ENCODE data around the gene ZNF775. TPM values are rescaled to one million over a fixed set of nuclear protein-coding genes. Genes with fewer than 3 reads are reported as not detected.

Gene ZNF775
- total and polyA plus RNA-seq, 2 of the 13 experiments (the other 11 are each of a cell fraction or from before 2014, with no cell fraction given), result 3.1 to 3.2 TPM

DNA sequence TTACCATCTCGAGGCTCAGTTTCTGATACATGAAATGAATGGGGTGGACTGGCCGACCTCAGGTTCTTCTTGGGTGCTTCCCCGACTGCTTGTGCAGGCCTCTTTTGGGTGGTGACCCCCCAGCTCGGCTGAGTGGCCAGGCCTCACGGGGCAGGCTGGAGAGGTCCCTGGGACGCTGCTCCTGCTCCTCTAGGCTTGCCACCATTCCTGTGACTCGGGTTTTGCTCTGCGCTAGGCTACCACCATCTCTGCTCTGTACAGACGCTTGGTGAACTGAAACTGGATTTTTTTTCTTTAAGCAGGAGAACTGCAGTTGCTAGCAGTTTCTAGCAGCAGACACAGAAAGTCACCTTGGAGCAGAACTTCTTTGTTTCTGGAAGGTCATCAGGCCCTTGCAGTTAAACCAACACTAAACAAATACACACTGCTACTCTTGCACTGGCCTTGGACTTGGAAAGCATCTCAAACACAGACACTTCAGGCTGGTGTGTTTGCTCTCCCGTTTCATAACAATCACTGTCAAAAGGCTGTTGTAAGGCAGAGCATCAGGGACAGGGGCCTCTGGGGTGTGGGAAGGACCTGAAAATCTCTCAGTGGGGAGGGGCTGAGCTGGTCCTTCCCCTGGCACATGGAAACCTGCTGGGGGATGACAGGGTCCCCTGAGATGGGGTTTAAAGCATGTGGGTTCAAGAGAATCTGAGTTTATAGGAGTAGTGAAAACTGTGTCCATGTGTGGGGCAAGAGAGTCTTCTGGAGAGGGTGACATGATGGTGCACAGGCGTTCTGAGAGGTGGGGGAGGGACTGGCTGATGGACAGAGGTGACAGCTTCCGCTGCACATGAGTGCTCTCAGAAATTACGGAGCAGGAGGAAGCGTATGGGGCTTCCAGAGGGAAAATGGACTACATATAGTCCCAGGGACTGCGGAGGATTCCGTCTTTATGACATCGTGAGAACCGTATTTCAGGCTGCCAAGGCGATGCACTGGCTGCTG lies 36.3 kb downstream of the ZNF775 start (continued):
- TF ChIP-seq ZNF646 (CRISPR knock-in tag; IDR thresholded peaks at IDR 0.05), result no peak
- TF ChIP-seq NFE2L1 (CRISPR knock-in tag; IDR thresholded peaks at IDR 0.05; ENCODE audit: borderline replicate concordance), result no peak
- no peak for TF ChIP-seq ZNF549 (CRISPR knock-in tag; IDR thresholded peaks at IDR 0.05)
- TF ChIP-seq RNF2 (conservative IDR thresholded peaks at IDR 0.05; ENCODE audit: low read depth), result no peak
- no peak for TF ChIP-seq POGZ (CRISPR knock-in tag; IDR thresholded peaks at IDR 0.05)
- TF ChIP-seq FUBP1 (CRISPR knock-in tag; IDR thresholded peaks at IDR 0.05; ENCODE audit: borderline replicate concordance), result no peak
- no peak for TF ChIP-seq ZNF850 (CRISPR knock-in tag; conservative IDR thresholded peaks at IDR 0.05)
- TF ChIP-seq ZFP41 (CRISPR knock-in tag; IDR thresholded peaks at IDR 0.05; ENCODE audit: borderline replicate concordance), result no peak
- TF ChIP-seq HNRNPUL1 (IDR thresholded peaks at IDR 0.05; ENCODE audit: low read depth, low read length), result no peak
- TF ChIP-seq TSC22D2 (CRISPR knock-in tag; IDR thresholded peaks at IDR 0.05; ENCODE audit: borderline replicate concordance), result no peak; the same call in 1 of the 2 replicates
- no peak for TF ChIP-seq POLR2A (IDR thresholded peaks at IDR 0.05; ENCODE audit: insufficient read depth in 1 of 2, low read depth in 2 of 2, low read length in 2 of 2)
- no peak for TF ChIP-seq RFX5 (IDR thresholded peaks at IDR 0.05; ENCODE audit: low read depth, low read length)
- TF ChIP-seq ZKSCAN5 (CRISPR knock-in tag; IDR thresholded peaks at IDR 0.05), result no peak
- TF ChIP-seq ZNF563 (CRISPR knock-in tag; IDR thresholded peaks at IDR 0.05), result no peak
- no peak for TF ChIP-seq ATF3 (CRISPR knock-in tag; IDR thresholded peaks at IDR 0.05)
- peak; percentile 95 for TF ChIP-seq GATAD2A (CRISPR knock-in tag; IDR thresholded peaks at IDR 0.05)
- TF ChIP-seq ZNF703 (CRISPR knock-in tag; IDR thresholded peaks at IDR 0.05; ENCODE audit: borderline replicate concordance), result peak; percentile 39; the same call in 1 of the 2 replicates
- no peak for TF ChIP-seq ZNF580 (CRISPR knock-in tag; IDR thresholded peaks at IDR 0.05; ENCODE audit: borderline replicate concordance, low read depth)
- TF ChIP-seq RARG (CRISPR knock-in tag; IDR thresholded peaks at IDR 0.05; ENCODE audit: low read depth), result no peak
- TF ChIP-seq GTF2F1 (IDR thresholded peaks at IDR 0.05; ENCODE audit: low read length), result no peak
- no peak for TF ChIP-seq ZIK1 (CRISPR knock-in tag; IDR thresholded peaks at IDR 0.05; ENCODE audit: borderline replicate concordance, low read depth)
